Natural killer cell treated with Interleukin-12 subunit alpha and Interleukin-12 subunit beta and Interleukin-15 and Interleukin-18, amount 100 ng/mL, for 72 hours (primary cell): ENCODE measurements around the gene SIM1. TPM values are rescaled to one million over a fixed set of nuclear protein-coding genes. Genes with fewer than 3 reads are reported as not detected.
A peak's percentile ranks its signal among the peaks of the same experiment; 100 is the strongest.

Experiments used
- ATAC-seq, 2 donors: fragments of 150-1000 bp; cut with Tn5 transposase in 1 of 2; sonication (Bioruptor Pico), chemical (Tn5 transposase) in 1 of 2; 2 replicates each; pipeline ENCODE4 v1.10.0; 2021
- DNase-seq: peaks from one replicate; pipeline ENCODE4 v3.0.0; 2022; ENCODE audit warnings: low spot score
- H3K27ac Mint-ChIP-seq, 2 donors: 1 replicate in 1 of 2; 2 replicates in 1 of 2; pipeline ENCODE4 v1.8.0; 2022; ENCODE audit warnings: mixed read lengths in 2 of 2, mild to moderate bottlenecking in 1 of 2, moderate library complexity in 1 of 2
- H3K27me3 Mint-ChIP-seq, 2 donors: 1 replicate in 1 of 2; 2 replicates in 1 of 2; pipeline ENCODE4 v1.8.0; 2022; ENCODE audit warnings: mixed read lengths in 2 of 2
- H3K36me3 Mint-ChIP-seq: one replicate; pipeline ENCODE4 v1.8.0; 2022; ENCODE audit warnings: mixed read lengths
- H3K4me1 Mint-ChIP-seq, 2 donors: 1 replicate in 1 of 2; 2 replicates in 1 of 2; pipeline ENCODE4 v1.8.0; 2022; ENCODE audit warnings: low read depth in 2 of 2, mixed read lengths in 2 of 2, mild to moderate bottlenecking in 1 of 2
- H3K4me3 Mint-ChIP-seq: one replicate; pipeline ENCODE4 v1.8.0; 2022; ENCODE audit warnings: mixed read lengths
- H3K9me3 Mint-ChIP-seq: 2 replicates; pipeline ENCODE4 v1.8.0; 2022; ENCODE audit warnings: mixed read lengths
- total RNA-seq, 2 donors: library from RNA; stranded (reverse); gene quantifications; one replicate each; pipeline ENCODE4 v1.2.3, GENCODE V29; 2022

The SIM1 gene
- total RNA-seq, 2 donors from 2014 or later: not detected

DNA sequence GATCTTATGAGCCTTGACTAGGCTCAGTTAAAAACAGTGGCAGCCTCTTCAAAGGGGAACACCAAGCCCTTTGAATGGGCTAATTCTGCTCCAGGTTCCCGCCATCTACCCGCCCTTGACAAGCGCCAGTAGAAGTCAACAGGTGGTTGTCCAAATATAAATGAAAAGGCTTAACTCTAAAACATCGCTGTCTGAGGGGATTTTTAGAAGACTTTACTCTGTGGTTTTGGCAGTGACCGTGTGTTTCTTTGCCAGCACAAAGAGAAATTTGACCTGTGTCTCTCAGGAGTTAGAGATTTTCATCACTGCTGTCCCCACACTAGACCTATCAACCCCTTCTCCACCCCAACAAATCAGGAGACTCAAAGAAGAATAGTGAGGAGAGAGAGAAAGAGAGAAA is 19.8 kb upstream of the SIM1 start:
- no peak for ATAC-seq
- H3K4me3 Mint-ChIP-seq: no peak overlapping the region
- no peaks in the 10 kb centered on the region for H3K4me1 Mint-ChIP-seq
- DNase-seq: no peak
- no peaks in the 10 kb centered on the region for H3K36me3 Mint-ChIP-seq
- no peak overlapping the region for H3K27ac Mint-ChIP-seq
- no peaks in the 10 kb centered on the region for H3K9me3 Mint-ChIP-seq
- peaks cover 12 to 34% of the 10 kb centered on the region in 2 donors for H3K27me3 Mint-ChIP-seq

- Mint-ChIP-seq H3K27ac (no peak overlapping the region), H3K9me3 (no peaks in the 10 kb centered on the region), H3K36me3 (no peaks in the 10 kb centered on the region), H3K4me1 (no peaks in the 10 kb centered on the region), H3K27me3 (peaks cover 9 to 22% of the 10 kb centered on the region in 2 donors), H3K4me3 (no peak overlapping the region)
- no peak for ATAC-seq
- no peak for DNase-seq
Measured at GRCh38 chr6:100482698-100483097, 18.0 kb upstream of the SIM1 start.

GRCh38 chr6:100479179-100480035 is 14.7 kb upstream of the SIM1 start:
- no peaks in the 10 kb centered on the region for H3K9me3 Mint-ChIP-seq
- H3K4me3 Mint-ChIP-seq: no peak overlapping the region
- H3K27me3 Mint-ChIP-seq: peaks cover 18 to 26% of the 10 kb centered on the region in 2 donors
- ATAC-seq (no peak), DNase-seq (no peak)
- peaks cover 0 to 5% of the 10 kb centered on the region in 2 donors for H3K4me1 Mint-ChIP-seq
- H3K27ac Mint-ChIP-seq: no peak overlapping the region
- H3K36me3 Mint-ChIP-seq: no peaks in the 10 kb centered on the region

- Mint-ChIP-seq H3K4me3 (peak overlapping the region; percentile 46), H3K4me1 (peaks cover 0 to 14% of the 10 kb centered on the region in 2 donors), H3K9me3 (no peaks in the 10 kb centered on the region), H3K27me3 (peaks cover 29 to 54% of the 10 kb centered on the region in 2 donors), H3K36me3 (no peaks in the 10 kb centered on the region), H3K27ac (peak overlapping the region in 1 of 2 donors; percentile 59)
- ATAC-seq (peak in 1 of 2 donors; percentile 78), DNase-seq (no peak)
Measured at GRCh38 chr6:100475554-100476320, 11.0 kb upstream of the SIM1 start.

- Mint-ChIP-seq H3K4me3 (no peak overlapping the region), H3K27ac (peak overlapping the region in 1 of 2 donors; percentile 8), H3K27me3 (peaks cover 39 to 66% of the 10 kb centered on the region in 2 donors), H3K9me3 (no peaks in the 10 kb centered on the region), H3K4me1 (peaks cover 0 to 15% of the 10 kb centered on the region in 2 donors), H3K36me3 (peaks cover under 1% of the 10 kb centered on the region)
- ATAC-seq: peak in 1 of 2 donors; percentile 32
- no peak for DNase-seq
Measured at GRCh38 chr6:100473182-100473581, 8.5 kb upstream of the SIM1 start.

GRCh38 chr6:100472674-100473073 is 8.0 kb upstream of the SIM1 start:
- H3K4me3 Mint-ChIP-seq: no peak overlapping the region
- H3K27me3 Mint-ChIP-seq: peaks cover 44 to 71% of the 10 kb centered on the region in 2 donors
- DNase-seq (no peak), ATAC-seq (peak in 1 of 2 donors; percentile 57)
- no peak overlapping the region for H3K27ac Mint-ChIP-seq
- peaks cover 6% of the 10 kb centered on the region for H3K36me3 Mint-ChIP-seq
- no peaks in the 10 kb centered on the region for H3K9me3 Mint-ChIP-seq
- peaks cover 0 to 20% of the 10 kb centered on the region in 2 donors for H3K4me1 Mint-ChIP-seq

DNA sequence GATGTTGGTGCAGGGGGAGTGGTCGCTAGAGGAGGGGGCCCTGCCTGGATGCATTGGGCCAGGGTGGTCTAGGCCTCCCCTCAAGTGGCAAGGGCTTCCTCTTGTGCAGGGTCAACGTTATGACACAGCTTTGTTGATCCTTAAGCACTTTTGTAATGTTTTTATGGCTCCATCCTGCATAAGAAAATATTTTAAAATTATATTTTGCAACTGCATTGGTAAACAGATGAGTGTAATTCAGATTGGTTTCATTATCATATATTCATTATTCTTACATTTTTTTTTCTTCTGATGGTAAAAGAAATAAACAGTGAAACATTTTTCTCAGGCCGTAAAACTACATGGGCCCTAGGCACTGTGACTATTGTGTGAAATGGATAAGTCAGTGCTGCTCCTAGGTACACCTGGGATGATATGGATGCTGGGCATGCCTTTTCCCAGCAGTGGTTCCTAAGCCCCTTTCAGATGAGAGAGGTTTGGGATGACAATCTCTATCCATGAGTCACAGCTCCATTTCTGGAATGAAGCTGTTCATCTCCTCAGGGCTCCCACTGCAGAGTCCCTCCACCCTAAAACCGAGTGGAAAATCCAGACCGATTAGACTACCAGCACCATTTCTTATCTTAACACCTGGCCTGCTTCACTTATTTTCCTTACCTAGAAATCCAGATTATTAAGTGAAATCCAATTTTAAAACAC is 5.8 kb upstream of the SIM1 start:
- H3K9me3 Mint-ChIP-seq: no peaks in the 10 kb centered on the region
- ATAC-seq: no peak
- DNase-seq: no peak
- peaks cover 12% of the 10 kb centered on the region for H3K36me3 Mint-ChIP-seq
- H3K27ac Mint-ChIP-seq: no peak overlapping the region
- H3K27me3 Mint-ChIP-seq: peaks cover 44 to 75% of the 10 kb centered on the region in 2 donors
- H3K4me1 Mint-ChIP-seq: peaks cover 3 to 20% of the 10 kb centered on the region in 2 donors
- H3K4me3 Mint-ChIP-seq: no peak overlapping the region

- ATAC-seq (no peak), DNase-seq (no peak)
- H3K4me1 Mint-ChIP-seq: peaks cover 3 to 14% of the 10 kb centered on the region in 2 donors
Measured at GRCh38 chr6:100469101-100469859, 4.6 kb upstream of the SIM1 start.

DNA sequence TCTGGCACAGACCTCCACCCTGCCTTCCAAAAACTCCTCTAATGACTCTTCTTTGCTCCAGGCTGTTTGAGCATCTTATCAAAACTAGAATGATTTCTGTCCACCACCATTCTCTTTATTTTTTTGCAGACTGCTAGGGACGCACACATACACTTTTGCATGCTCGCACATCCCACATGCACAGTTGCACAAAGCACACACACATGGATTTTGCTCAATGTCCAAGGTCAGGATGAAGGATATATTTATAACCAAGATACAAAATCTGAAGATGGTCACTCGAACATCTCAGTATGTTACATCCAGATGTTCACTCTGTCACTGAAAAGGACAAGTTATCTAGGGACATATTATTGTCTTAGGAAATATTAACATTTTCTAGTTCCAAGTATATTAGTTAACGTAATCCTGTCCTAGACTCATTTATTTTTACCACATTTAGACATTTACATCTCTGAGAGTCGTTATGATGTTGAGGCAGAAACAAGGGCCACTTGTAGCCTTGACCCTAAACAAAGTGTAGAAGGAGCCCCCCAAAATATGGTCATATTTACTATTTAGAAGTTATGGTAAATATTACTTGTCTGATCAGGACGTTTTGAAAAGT is 3.4 kb upstream of the SIM1 start:
- H3K36me3 Mint-ChIP-seq: peaks cover 18% of the 10 kb centered on the region
- H3K4me3 Mint-ChIP-seq: no peak overlapping the region
- DNase-seq: no peak
- ATAC-seq: no peak
- H3K27ac Mint-ChIP-seq: no peak overlapping the region
- H3K27me3 Mint-ChIP-seq: peaks cover 42 to 69% of the 10 kb centered on the region in 2 donors
- peaks cover 3 to 13% of the 10 kb centered on the region in 2 donors for H3K4me1 Mint-ChIP-seq
- H3K9me3 Mint-ChIP-seq: no peaks in the 10 kb centered on the region

More at GRCh38 chr6:100469101-100469859, 4.6 kb upstream of the SIM1 start:
- Mint-ChIP-seq H3K4me3 (no peak overlapping the region), H3K27me3 (peaks cover 44 to 72% of the 10 kb centered on the region in 2 donors), H3K9me3 (no peaks in the 10 kb centered on the region), H3K36me3 (peaks cover 12% of the 10 kb centered on the region), H3K27ac (no peak overlapping the region)

- no peak for ATAC-seq
- H3K36me3 Mint-ChIP-seq: peaks cover 19% of the 10 kb centered on the region
- H3K27ac Mint-ChIP-seq: no peak overlapping the region
Measured at GRCh38 chr6:100467129-100468015, 2.7 kb upstream of the SIM1 start.

GRCh38 chr6:100466410-100467128 is 1.8 kb upstream of the SIM1 start:
- no peak for DNase-seq

More at GRCh38 chr6:100467129-100468015, 2.7 kb upstream of the SIM1 start:
- Mint-ChIP-seq H3K27me3 (peaks cover 45 to 69% of the 10 kb centered on the region in 2 donors), H3K9me3 (no peaks in the 10 kb centered on the region), H3K4me1 (peaks cover 3 to 11% of the 10 kb centered on the region in 2 donors), H3K4me3 (no peak overlapping the region)
- no peak for DNase-seq

More at GRCh38 chr6:100466410-100467128, 1.8 kb upstream of the SIM1 start:
- H3K27me3 Mint-ChIP-seq: peaks cover 53 to 69% of the 10 kb centered on the region in 2 donors
- peaks cover 23% of the 10 kb centered on the region for H3K36me3 Mint-ChIP-seq
- H3K4me1 Mint-ChIP-seq: peaks cover 5 to 19% of the 10 kb centered on the region in 2 donors
- no peak overlapping the region for H3K27ac Mint-ChIP-seq
- H3K4me3 Mint-ChIP-seq: no peak overlapping the region
- no peaks in the 10 kb centered on the region for H3K9me3 Mint-ChIP-seq
- no peak for ATAC-seq
